Hepatocyte (in vitro differentiated cells): ENCODE results near the gene ARHGAP10. TPM values are rescaled to one million over a fixed set of nuclear protein-coding genes. Genes with fewer than 3 reads are reported as not detected.

Experiments used
- DNase-seq: peaks from one replicate; pipeline ENCODE4 v3.0.0-alpha.2; 2016; ENCODE audit warnings: low spot score
- H2AFZ ChIP-seq: fragments of 200-600 bp; sonication (generic); 2 replicates; pipeline ENCODE4 v1.6.0; 2016; ENCODE audit warnings: antibody characterized with exemption, mild to moderate bottlenecking
- H3K27ac ChIP-seq: fragments of 200-600 bp; sonication (generic); 2 replicates; pipeline ENCODE4 v1.5.1; 2016; ENCODE audit warnings: mild to moderate bottlenecking
- H3K27me3 ChIP-seq: fragments of 200-600 bp; sonication (generic); 2 replicates; pipeline ENCODE4 v1.6.1; 2016
- H3K36me3 ChIP-seq: fragments of 200-600 bp; sonication (generic); replicated peaks from 2 replicates; pipeline ENCODE4 v1.5.1; 2016; ENCODE audit warnings: low read depth; ENCODE audit not compliant: insufficient read depth
- H3K4me1 ChIP-seq: fragments of 200-600 bp; sonication (generic); 2 replicates; pipeline ENCODE4 v1.5.1; 2016; ENCODE audit warnings: mild to moderate bottlenecking, moderate library complexity; ENCODE audit not compliant: insufficient read depth
- H3K4me2 ChIP-seq: fragments of 200-600 bp; sonication (generic); 2 replicates; pipeline ENCODE4 v1.6.0; 2016
- H3K4me3 ChIP-seq: fragments of 200-600 bp; sonication (generic); 2 replicates; pipeline ENCODE4 v1.5.1; 2016; ENCODE audit warnings: mild to moderate bottlenecking
- H3K79me2 ChIP-seq: fragments of 200-600 bp; sonication (generic); 2 replicates; pipeline ENCODE4 v1.6.0; 2017; ENCODE audit warnings: mild to moderate bottlenecking
- H3K9me2 ChIP-seq: fragments of 200-600 bp; sonication (generic); replicated peaks from 2 replicates; pipeline ENCODE4 v1.6.0; 2017; ENCODE audit warnings: mild to moderate bottlenecking; ENCODE audit not compliant: insufficient read depth
- H3K9me3 ChIP-seq: fragments of 200-600 bp; sonication (generic); 2 replicates; pipeline ENCODE4 v1.5.1; 2016; ENCODE audit warnings: low read depth, mild to moderate bottlenecking
- H4K20me1 ChIP-seq: fragments of 200-600 bp; sonication (generic); 2 replicates; pipeline ENCODE4 v1.6.0; 2016; ENCODE audit warnings: mild to moderate bottlenecking; ENCODE audit not compliant: insufficient read depth, poor library complexity, severe bottlenecking
- EZH2 ChIP-seq: fragments of 200-600 bp; sonication (generic); IDR thresholded peaks from 2 replicates; pipeline ENCODE4 v1.6.1; 2016; ENCODE audit warnings: antibody characterized with exemption, mild to moderate bottlenecking, borderline replicate concordance
- EZH2phosphoT487 ChIP-seq: fragments of 200-600 bp; sonication (generic); IDR thresholded peaks from one replicate; pipeline ENCODE4 v1.6.1; 2018; ENCODE audit warnings: antibody characterized with exemption, mild to moderate bottlenecking, low read depth, moderate library complexity; ENCODE audit not compliant: unreplicated experiment, severe bottlenecking
- WGBS: methylation state at CpG from one replicate; pipeline ENCODE4 v1.1.6; 2016; ENCODE audit warnings: low lambda C conversion rate; ENCODE audit errors: missing lambda C conversion rate; 5-methylcytosine and 5-hydroxymethylcytosine counted together
- polyA plus RNA-seq: library from polyadenylated mRNA; unstranded; fragments of >200 nt; fragmentation: Nextera tagmentation; extraction: Ambion mirVana; gene quantifications from 2 replicates; pipeline ENCODE4 v1.2.1, GENCODE V29; 2016
- total RNA-seq: library from RNA; depleted of rRNA; stranded (reverse); fragments of >200 nt; gene quantifications from 2 replicates; pipeline ENCODE4 v1.2.3, GENCODE V29; 2014
- TF ChIP-seq, protein P1 (sequence below): fragments of 200-600 bp; sonication (generic); IDR thresholded peaks from 2 replicates; pipeline ENCODE4 v1.5.1; 2016; ENCODE audit warnings: antibody characterized with exemption, mild to moderate bottlenecking; ENCODE audit not compliant: poor library complexity

Gene ARHGAP10
- total and polyA plus RNA-seq, 2 experiments from 2014 or later, result 16.8 to 23.4 TPM

DNA sequence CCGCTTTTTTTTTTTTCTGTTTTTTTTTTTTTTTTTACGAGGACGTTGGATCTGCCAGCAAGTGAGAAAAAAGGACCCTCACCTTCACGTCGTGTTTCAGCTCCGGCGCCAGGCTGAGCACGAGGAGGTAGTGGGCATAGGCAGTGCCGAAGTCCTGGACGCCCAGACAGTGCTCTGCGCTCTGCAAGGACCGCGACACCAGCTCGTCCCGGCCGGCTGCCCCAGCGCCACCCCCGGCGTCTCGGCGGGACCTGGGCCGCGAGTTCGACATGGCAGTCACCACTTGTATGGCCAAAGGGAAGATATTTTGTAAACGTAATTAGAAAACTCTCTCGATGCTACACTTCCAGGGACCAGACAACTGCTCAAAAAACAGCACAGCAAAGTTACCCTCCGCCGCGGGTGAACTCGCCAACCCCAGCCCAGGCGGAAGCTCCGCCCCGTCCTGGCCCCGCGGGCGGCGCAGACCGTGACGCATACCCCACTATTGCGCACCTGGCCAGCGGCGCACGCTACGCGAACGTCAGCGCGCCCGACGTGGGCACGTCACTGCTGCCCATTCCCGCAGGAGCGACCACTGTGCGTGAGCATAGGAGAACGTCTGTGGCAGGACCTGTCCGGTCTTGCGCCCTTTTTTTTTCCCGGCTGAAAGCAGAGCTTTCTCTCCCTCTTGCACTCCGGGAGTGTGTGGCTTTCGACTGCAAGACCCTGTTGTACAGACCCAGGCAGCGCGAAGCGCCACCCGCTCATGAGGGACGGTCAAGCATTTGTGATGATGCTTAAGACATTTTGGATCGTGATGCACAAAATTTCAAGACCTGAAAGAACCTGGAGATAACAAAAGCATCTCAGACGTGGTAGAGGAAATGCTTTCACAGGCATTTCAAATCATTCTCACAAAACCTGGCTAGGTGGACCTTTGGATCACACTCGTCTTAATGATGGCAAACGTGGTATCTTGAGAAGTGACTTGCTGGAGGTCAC is 47.9 kb upstream of the ARHGAP10 start, which contains the start of gene PRMT9:
Gene PRMT9, minus strand, starts transcription at position 447 of the 984 bp plus-strand sequence. Its CDS starts 176 bp downstream, at position 271.
- peak within 1 kb of the TSS; percentile 94 for H3K27ac ChIP-seq
- peak; percentile 95 for DNase-seq
- no peaks in the 10 kb centered on the region for H3K36me3 ChIP-seq
- H3K4me3 ChIP-seq, result peak within 1 kb of the TSS; percentile 80
- H3K9me2 ChIP-seq, result no peaks in the 10 kb centered on the region
- H2AFZ ChIP-seq, result peak within 1 kb of the TSS; percentile 88
- H3K79me2 ChIP-seq, result peaks cover 41% of the 10 kb centered on the region
- H4K20me1 ChIP-seq, result no peaks in the 10 kb centered on the region
- H3K4me2 ChIP-seq, result peak within 1 kb of the TSS; percentile 79
- WGBS, result 2% methylated on average over 69 of the region's 69 CpGs
- no peak for TF ChIP-seq EZH2phosphoT487
- no peak for TF ChIP-seq EZH2
- TF ChIP-seq, protein P1, sequence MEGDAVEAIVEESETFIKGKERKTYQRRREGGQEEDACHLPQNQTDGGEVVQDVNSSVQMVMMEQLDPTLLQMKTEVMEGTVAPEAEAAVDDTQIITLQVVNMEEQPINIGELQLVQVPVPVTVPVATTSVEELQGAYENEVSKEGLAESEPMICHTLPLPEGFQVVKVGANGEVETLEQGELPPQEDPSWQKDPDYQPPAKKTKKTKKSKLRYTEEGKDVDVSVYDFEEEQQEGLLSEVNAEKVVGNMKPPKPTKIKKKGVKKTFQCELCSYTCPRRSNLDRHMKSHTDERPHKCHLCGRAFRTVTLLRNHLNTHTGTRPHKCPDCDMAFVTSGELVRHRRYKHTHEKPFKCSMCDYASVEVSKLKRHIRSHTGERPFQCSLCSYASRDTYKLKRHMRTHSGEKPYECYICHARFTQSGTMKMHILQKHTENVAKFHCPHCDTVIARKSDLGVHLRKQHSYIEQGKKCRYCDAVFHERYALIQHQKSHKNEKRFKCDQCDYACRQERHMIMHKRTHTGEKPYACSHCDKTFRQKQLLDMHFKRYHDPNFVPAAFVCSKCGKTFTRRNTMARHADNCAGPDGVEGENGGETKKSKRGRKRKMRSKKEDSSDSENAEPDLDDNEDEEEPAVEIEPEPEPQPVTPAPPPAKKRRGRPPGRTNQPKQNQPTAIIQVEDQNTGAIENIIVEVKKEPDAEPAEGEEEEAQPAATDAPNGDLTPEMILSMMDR, result no peak
- no peaks in the 10 kb centered on the region for H3K9me3 ChIP-seq
- no peaks in the 10 kb centered on the region for H3K27me3 ChIP-seq
- peaks cover 4% of the 10 kb centered on the region for H3K4me1 ChIP-seq

DNA sequence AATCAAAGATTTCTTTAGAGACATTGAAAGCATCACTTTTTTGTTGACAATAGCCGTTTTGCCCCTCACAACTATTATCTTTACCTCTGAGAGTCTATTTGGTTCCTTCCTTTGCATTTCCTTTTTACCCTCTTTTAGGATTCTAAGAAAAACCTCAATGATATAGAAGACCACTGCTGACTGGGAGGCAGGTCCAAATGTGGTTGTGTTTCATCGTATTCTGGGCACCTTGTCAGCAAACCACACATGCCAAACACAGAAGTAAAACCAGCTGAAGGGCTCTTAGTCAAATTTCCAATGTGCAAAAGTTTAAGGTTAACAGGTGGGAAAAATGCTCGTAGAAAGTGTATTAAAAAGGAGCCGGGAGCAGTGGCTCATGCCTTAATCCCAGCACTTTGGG is 42.8 kb upstream of the ARHGAP10 start:
- WGBS, result 79% methylated on average over 4 of the region's 4 CpGs
- H4K20me1 ChIP-seq, result no peaks in the 10 kb centered on the region
- DNase-seq, result no peak
- H3K79me2 ChIP-seq, result no peaks in the 10 kb centered on the region
- no peak overlapping the region for H3K27ac ChIP-seq
- no peak overlapping the region for H2AFZ ChIP-seq
- no peaks in the 10 kb centered on the region for H3K9me2 ChIP-seq
- H3K4me2 ChIP-seq, result no peak overlapping the region
- peaks cover 4% of the 10 kb centered on the region for H3K4me1 ChIP-seq
- TF ChIP-seq, protein P1, result no peak
- TF ChIP-seq EZH2 (no peak), EZH2phosphoT487 (no peak)
- no peaks in the 10 kb centered on the region for H3K36me3 ChIP-seq
- no peaks in the 10 kb centered on the region for H3K9me3 ChIP-seq
- no peaks in the 10 kb centered on the region for H3K27me3 ChIP-seq
- H3K4me3 ChIP-seq, result no peak overlapping the region

DNA sequence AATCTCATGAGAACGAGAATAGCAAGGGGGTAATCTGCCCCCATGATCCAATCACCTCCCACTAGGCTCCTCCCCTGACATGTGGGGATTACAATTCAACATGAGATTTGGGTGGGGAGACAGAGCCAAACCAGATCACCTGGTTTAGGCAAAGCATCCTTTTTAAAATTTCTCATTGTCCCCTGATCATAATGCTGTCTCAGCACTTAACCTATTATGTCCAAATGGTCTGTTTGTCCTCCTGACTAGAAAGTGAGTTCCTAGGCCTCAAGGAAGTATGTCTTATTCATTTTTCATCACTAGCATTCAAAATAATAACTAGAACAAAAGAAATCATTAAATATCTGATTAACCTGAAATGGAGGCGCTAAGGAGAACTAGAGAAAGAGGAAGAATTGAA is 40.1 kb upstream of the ARHGAP10 start:
- no peaks in the 10 kb centered on the region for H3K27me3 ChIP-seq
- H3K79me2 ChIP-seq, result no peaks in the 10 kb centered on the region
- H3K9me3 ChIP-seq, result no peaks in the 10 kb centered on the region
- H3K27ac ChIP-seq, result no peak overlapping the region
- no peak overlapping the region for H3K4me3 ChIP-seq
- TF ChIP-seq EZH2, result no peak
- TF ChIP-seq, protein P1, result no peak
- TF ChIP-seq EZH2phosphoT487, result no peak
- no peaks in the 10 kb centered on the region for H3K36me3 ChIP-seq
- no peak overlapping the region for H3K4me2 ChIP-seq
- no peaks in the 10 kb centered on the region for H4K20me1 ChIP-seq
- H2AFZ ChIP-seq, result no peak overlapping the region
- 92% methylated on average over 2 of the region's 2 CpGs for WGBS
- H3K9me2 ChIP-seq, result no peaks in the 10 kb centered on the region
- DNase-seq, result no peak
- no peaks in the 10 kb centered on the region for H3K4me1 ChIP-seq
